Measurements from ENCODE around the gene NBR1.

DNA sequence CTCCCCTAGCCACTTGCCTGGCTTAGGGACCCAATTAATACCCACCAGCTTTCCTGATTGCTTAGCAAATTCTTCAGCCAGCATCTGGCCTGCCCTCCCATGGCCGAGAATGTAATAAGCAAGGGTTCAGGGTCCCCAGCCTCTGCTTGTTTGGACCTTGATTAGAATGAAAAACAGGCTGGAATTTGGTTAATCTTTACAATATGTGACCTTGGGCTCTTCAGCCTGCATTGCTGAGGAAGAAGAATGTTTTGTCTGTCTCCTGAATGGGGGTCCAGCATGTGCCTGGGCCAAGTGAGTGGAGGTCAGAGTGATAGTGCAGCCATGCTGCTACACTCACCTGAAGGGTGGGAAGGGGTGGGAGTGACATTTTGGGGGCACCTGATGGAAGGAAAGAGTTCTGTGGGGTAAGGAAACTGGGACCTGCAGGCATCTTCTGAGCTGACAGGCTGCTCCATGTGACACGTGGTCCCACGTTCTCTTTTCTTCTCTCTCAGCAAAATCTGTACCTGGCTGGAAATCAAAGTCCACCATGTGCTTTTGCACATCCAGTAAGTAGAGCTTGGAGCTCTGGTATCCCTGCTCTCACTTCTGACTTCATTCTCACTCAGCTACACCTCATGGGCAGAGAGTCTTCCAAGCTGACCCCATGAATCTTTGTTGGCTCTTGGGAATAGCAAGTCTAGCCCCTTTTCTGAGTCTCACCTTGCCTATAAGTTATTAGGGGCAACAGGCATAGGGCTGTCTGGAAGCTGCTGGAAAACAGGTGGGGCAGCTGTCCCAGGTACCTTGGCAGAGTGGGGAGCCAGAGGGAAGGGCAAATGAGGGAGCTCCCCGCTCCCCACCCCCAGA lies 46.0 kb downstream of the NBR1 start:
- TF ChIP-seq SP1 (IDR thresholded peaks at IDR 0.05) = no peak
- TF ChIP-seq TARDBP (IDR thresholded peaks at IDR 0.05) = no peak
- TF ChIP-seq FOXM1 (IDR thresholded peaks at IDR 0.05; ENCODE audit: borderline replicate concordance) = no peak
- TF ChIP-seq, protein P1, sequence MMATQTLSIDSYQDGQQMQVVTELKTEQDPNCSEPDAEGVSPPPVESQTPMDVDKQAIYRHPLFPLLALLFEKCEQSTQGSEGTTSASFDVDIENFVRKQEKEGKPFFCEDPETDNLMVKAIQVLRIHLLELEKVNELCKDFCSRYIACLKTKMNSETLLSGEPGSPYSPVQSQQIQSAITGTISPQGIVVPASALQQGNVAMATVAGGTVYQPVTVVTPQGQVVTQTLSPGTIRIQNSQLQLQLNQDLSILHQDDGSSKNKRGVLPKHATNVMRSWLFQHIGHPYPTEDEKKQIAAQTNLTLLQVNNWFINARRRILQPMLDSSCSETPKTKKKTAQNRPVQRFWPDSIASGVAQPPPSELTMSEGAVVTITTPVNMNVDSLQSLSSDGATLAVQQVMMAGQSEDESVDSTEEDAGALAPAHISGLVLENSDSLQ (IDR thresholded peaks at IDR 0.05) = no peak
- no peak for TF ChIP-seq HDGF (IDR thresholded peaks at IDR 0.05; ENCODE audit: borderline replicate concordance)
- no peak for TF ChIP-seq ARNT (IDR thresholded peaks at IDR 0.05)
- TF ChIP-seq L3MBTL2 (conservative IDR thresholded peaks at IDR 0.05) = no peak
- no peak for TF ChIP-seq ELF4 (IDR thresholded peaks at IDR 0.05)
- no peak for TF ChIP-seq FOXA1 (IDR thresholded peaks at IDR 0.05)
- no peak for TF ChIP-seq BHLHE40 (IDR thresholded peaks at IDR 0.05; ENCODE audit: borderline replicate concordance)
- no peak for TF ChIP-seq SUZ12 (IDR thresholded peaks at IDR 0.05)
- TF ChIP-seq NFRKB (IDR thresholded peaks at IDR 0.05) = no peak
- TF ChIP-seq LEF1 (IDR thresholded peaks at IDR 0.05; ENCODE audit: borderline replicate concordance) = no peak
- no peak for TF ChIP-seq FOXK2 (IDR thresholded peaks at IDR 0.05)

Data from HEK293T (cell line).